ENCODE measurements around the gene CCDC50.

- TF ChIP-seq CTCF (IDR thresholded peaks at IDR 0.05; ENCODE audit: control extremely low read depth in 1 of 3, insufficient read depth in 1 of 3, low read depth in 1 of 3, low read length in 3 of 3) (no peak), EP300 (IDR thresholded peaks at IDR 0.05; ENCODE audit: borderline replicate concordance in 1 of 2, low read depth in 2 of 2, low read length in 2 of 2) (no peak), RNF2 (IDR thresholded peaks at IDR 0.05; ENCODE audit: borderline replicate concordance, low read depth, low read length, missing control alignments, poor library complexity, severe bottlenecking) (no peak)
Measured at GRCh38 chr3:191283400-191283799, 45.8 kb upstream of the CCDC50 start.

All from H1 (cell line).